Immature natural killer cell (primary cell): ENCODE measurements around the gene JMJD6. TPM values are rescaled to one million over a fixed set of nuclear protein-coding genes. Genes with fewer than 3 reads are reported as not detected.

Experiments used
- DNase-seq, 3 donors: peaks; one replicate each; pipeline ENCODE4 v3.0.0; 2022; ENCODE audit warnings: mixed read lengths in 1 of 3
- H3K27ac Mint-ChIP-seq, 6 donors: one replicate each; pipeline ENCODE4 v1.8.0; 2020; ENCODE audit warnings: mixed read lengths in 6 of 6, mild to moderate bottlenecking in 5 of 6, inconsistent platforms in 4 of 6, moderate library complexity in 3 of 6
- H3K27me3 Mint-ChIP-seq, 3 donors: one replicate each; pipeline ENCODE4 v1.8.0; 2020 to 2021; ENCODE audit warnings: low read depth in 3 of 3, mild to moderate bottlenecking in 3 of 3, mixed read lengths in 3 of 3, moderate library complexity in 3 of 3, inconsistent platforms in 1 of 3
- H3K36me3 Mint-ChIP-seq, 3 donors: one replicate each; pipeline ENCODE4 v1.8.0; 2020; ENCODE audit warnings: mixed read lengths in 3 of 3, inconsistent platforms in 2 of 3, mild to moderate bottlenecking in 2 of 3
- H3K4me1 Mint-ChIP-seq, 2 donors: one replicate each; pipeline ENCODE4 v1.8.0; 2020; ENCODE audit warnings: inconsistent platforms in 2 of 2, mild to moderate bottlenecking in 2 of 2, mixed read lengths in 2 of 2, moderate library complexity in 1 of 2
- H3K4me3 Mint-ChIP-seq, 5 donors: one replicate each; pipeline ENCODE4 v1.8.0; 2020; ENCODE audit warnings: mild to moderate bottlenecking in 5 of 5, mixed read lengths in 5 of 5, inconsistent platforms in 3 of 5, moderate library complexity in 3 of 5
- H3K9me3 Mint-ChIP-seq, 6 donors: one replicate each; pipeline ENCODE4 v1.8.0; 2020; ENCODE audit warnings: mild to moderate bottlenecking in 6 of 6, mixed read lengths in 6 of 6, inconsistent platforms in 4 of 6, moderate library complexity in 3 of 6
- polyA plus RNA-seq, 3 donors: library from polyadenylated mRNA; unstranded; fragments of 300-500 nt; fragmentation: Illumina TruSeq; gene quantifications; one replicate each; pipeline ENCODE4 v1.2.3, GENCODE V29; 2021

JMJD6 gene
- polyA plus RNA-seq, 3 donors from 2014 or later, result 20.3 to 38.5 (median 27.2) TPM

DNA sequence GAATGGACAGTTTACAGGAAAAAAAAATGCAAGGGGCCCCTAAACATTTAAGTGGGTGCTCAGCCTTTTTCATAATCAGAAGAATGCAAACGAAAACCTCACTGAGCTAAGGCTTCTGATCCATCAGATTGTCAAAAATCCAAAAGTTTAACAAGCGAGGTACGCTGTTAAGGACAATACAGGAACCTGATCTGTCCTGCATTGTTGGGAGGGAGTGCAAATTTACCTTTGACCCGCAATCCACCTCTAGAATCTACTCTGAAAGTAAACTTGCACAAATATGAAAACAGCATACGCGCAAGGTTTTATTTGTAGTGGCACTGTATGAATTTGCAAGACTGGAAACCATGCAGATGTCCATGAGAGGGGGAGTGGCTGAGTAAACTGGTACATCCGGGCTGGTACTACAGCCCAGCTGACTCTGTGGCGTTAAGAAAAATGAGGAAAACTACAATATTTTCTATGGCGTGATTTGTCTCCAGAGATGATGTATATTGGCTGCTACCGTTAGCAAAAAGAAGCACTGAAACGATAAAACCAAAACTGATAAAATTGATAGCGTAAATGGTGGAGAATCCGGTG, 54.0 kb downstream of the JMJD6 start:
- Mint-ChIP-seq H3K27ac (peak overlapping the region; percentile 90 to 98 (median 97)), H3K9me3 (no peaks in the 10 kb centered on the region), H3K27me3 (peaks cover 7 to 8% (median 7%) of the 10 kb centered on the region in 3 donors), H3K36me3 (no peaks in the 10 kb centered on the region), H3K4me1 (peaks cover 24 to 25% of the 10 kb centered on the region in 2 donors), H3K4me3 (peak overlapping the region; percentile 89 to 97 (median 94))
- DNase-seq, result no peak

DNA sequence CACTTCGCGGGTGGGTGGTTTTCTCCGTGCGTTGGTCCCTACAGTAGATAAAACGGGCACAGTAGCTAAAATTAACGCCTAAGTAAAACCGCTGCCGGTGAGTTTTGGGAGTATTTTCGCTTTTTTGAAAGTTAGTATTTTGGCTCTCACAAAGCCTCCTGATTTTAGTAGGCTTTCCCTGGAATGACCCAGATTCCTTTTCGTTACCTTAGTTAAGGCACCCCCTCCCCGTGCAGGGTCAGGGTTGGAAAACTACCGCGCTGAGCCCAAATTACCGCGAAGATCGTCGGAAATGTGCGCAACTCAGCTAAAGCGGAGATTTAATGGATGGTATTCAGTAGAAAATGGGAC, 54.5 kb downstream of the JMJD6 start:
- peak overlapping the region; percentile 90 to 98 (median 97) for H3K27ac Mint-ChIP-seq
- no peaks in the 10 kb centered on the region for H3K36me3 Mint-ChIP-seq
- H3K4me1 Mint-ChIP-seq, result peaks cover 24 to 25% of the 10 kb centered on the region in 2 donors
- no peaks in the 10 kb centered on the region for H3K9me3 Mint-ChIP-seq
- H3K27me3 Mint-ChIP-seq, result peaks cover 7 to 8% (median 8%) of the 10 kb centered on the region in 3 donors
- H3K4me3 Mint-ChIP-seq, result peak overlapping the region; percentile 89 to 97 (median 94)
- no peak for DNase-seq

DNA sequence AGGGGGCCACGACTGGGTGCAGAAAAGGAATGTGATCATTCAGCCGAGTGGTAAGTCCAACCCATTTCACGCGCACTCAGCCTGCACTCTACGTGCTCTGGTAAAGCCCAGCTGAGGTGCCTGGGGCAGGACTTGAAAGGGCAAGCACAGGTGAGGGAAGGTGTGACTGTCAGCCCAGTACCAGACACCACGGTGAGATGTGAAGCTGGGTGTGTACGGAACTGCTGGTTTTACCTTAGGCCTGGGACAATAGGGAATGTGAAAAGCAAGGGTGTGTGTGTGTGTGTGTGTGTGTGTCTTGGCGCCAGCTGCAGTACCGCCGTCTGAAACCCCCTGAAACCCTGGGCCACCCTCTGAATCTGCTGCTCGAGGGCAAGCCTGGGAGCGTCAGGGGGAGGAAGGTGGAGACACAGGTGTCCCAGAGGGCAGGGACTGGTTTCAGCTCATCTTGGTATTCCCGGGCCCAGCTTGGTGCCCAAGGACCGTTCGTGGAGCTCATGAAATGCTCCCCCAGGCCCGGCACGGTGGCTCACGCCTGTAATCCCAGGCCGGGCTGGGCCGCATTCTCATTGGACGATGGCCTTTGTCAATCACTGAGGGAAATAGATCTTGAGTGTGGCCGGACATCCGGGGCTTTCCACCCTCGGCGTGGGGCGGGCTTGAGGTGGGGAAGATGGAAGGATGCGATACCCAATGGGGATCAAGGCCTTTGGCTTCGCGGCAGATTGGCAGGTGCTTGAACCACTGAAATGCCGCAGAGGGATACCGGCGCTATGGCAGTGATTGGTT, 55.1 kb downstream of the JMJD6 start:
- Mint-ChIP-seq H3K27me3 (peaks cover 5 to 8% (median 8%) of the 10 kb centered on the region in 3 donors), H3K9me3 (no peaks in the 10 kb centered on the region), H3K4me3 (peak overlapping the region; percentile 89 to 97 (median 94)), H3K36me3 (no peaks in the 10 kb centered on the region), H3K27ac (peak overlapping the region; percentile 90 to 98 (median 97)), H3K4me1 (peaks cover 24 to 25% of the 10 kb centered on the region in 2 donors)
- DNase-seq, result peak; percentile 99

DNA sequence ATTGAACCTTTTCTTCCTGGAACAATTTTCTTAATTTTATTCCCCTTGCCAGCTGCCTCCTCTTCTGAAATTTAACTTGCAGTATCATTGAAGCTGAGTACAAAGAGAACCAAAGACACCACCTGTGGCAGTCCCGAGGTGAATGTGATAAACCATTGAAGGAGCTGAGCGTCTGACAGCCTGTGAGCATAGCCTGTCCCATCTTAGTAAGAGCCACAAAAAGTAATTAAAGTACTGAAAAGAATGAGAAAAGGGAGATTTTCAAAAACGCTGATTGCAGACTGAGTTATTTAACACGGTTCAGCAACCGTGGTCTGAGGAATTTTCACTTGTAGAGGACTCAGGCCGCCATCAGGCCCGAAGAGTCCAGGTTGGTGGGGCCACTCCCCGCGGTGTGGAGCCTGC, 55.7 kb downstream of the JMJD6 start:
- peaks cover 24 to 25% of the 10 kb centered on the region in 2 donors for H3K4me1 Mint-ChIP-seq
- H3K27me3 Mint-ChIP-seq, result peaks cover 4 to 9% (median 8%) of the 10 kb centered on the region in 3 donors
- no peak for DNase-seq
- H3K27ac Mint-ChIP-seq, result peak overlapping the region; percentile 90 to 98 (median 97)
- no peaks in the 10 kb centered on the region for H3K36me3 Mint-ChIP-seq
- H3K4me3 Mint-ChIP-seq, result peak overlapping the region; percentile 89 to 97 (median 94)
- H3K9me3 Mint-ChIP-seq, result no peaks in the 10 kb centered on the region

DNA sequence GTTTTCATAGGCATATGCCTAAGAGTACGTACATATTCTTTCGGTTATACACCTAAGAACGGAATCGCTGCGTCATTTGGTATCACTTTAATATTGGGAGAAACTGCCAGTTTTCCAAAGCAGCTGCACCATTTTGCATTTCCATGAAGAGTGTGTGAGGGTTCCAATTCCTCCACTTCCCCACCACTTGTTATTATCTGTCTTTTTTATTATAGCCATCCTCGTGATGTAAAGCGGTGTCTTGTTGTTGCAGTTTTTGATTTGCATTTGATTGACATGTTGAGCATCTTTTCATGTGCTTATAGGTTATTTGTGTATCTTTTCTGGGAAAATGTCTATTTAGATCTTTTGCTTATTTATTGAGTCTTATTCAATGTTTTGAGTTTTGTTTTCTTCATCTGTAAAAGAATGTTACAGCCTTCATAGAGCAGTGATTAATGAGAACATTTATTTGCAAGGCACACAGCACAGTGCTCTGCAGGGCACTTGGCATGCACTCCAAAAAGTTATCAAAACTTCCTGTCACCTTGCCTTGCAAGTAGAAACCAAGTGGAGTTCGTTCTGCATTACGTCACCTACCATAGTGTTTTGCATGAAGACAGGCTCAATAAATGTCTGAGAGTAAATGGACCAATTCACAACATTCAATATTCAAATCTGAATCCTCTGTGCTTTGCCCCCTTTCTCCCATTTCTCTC, 56.2 kb downstream of the JMJD6 start:
- DNase-seq, result no peak
- Mint-ChIP-seq H3K36me3 (no peaks in the 10 kb centered on the region), H3K4me1 (peaks cover 24 to 25% of the 10 kb centered on the region in 2 donors), H3K27ac (peak overlapping the region; percentile 90 to 98 (median 97)), H3K4me3 (peak overlapping the region in 2 of 5 donors; percentile 96 to 97), H3K27me3 (peaks cover 4 to 9% (median 8%) of the 10 kb centered on the region in 3 donors), H3K9me3 (no peaks in the 10 kb centered on the region)

Other genes with a start within 250 kb of the JMJD6 start
- gene RHBDF2, start 225.2 kb downstream of the JMJD6 start, polyA plus RNA-seq, result 10 to 100 TPM; 19.3 to 90.5 (median 23.6) TPM
- under 1 TPM in 2 of 3 donors, not detected in 1; 0.09 to 0.41 TPM for gene CYGB, start 188.9 kb downstream of the JMJD6 start, polyA plus RNA-seq
- gene PRCD, start 186.6 kb downstream of the JMJD6 start, polyA plus RNA-seq, result 1 to 10 TPM; 2.8 to 5.3 (median 3.1) TPM
- under 1 TPM in 1 of 3 donors, not detected in 2; 0.24 TPM for gene ST6GALNAC2, start 140.7 kb downstream of the JMJD6 start, polyA plus RNA-seq
- not detected for gene ST6GALNAC1, start 82.8 kb downstream of the JMJD6 start, polyA plus RNA-seq
- gene MXRA7, start 15.6 kb downstream of the JMJD6 start, polyA plus RNA-seq, result 10 to 100 TPM; 23.6 to 60.6 (median 56.7) TPM
- 100 to 1,000 TPM in 2 of 3 donors, 10 to 100 TPM in 1; 91.6 to 166 (median 133) TPM for gene METTL23, start 233 bp upstream of the JMJD6 start, polyA plus RNA-seq
- gene SRSF2, start 10.7 kb upstream of the JMJD6 start, polyA plus RNA-seq, result 100 to 1,000 TPM in 2 of 3 donors, 10 to 100 TPM in 1; 100.0 to 134 (median 125) TPM
- 10 to 100 TPM; 25.2 to 48.0 (median 36.0) TPM for gene MFSD11, start 11.5 kb upstream of the JMJD6 start, polyA plus RNA-seq
- not detected for gene MGAT5B, start 141.8 kb upstream of the JMJD6 start, polyA plus RNA-seq